Liver (tissue), 3 donors: ENCODE data around the gene CD68.

ENCODE experiments used
- ATF3 ChIP-seq: IDR thresholded peaks from 2 replicates; pipeline ENCODE4 v1.6.1; 2016; ENCODE audit warnings: antibody characterized with exemption
- CTCF ChIP-seq: fragments of 150-350 bp; IDR thresholded peaks from 2 replicates; pipeline ENCODE4 v1.5.1; 2017; ENCODE audit warnings: improper control_type of control experiment, low read depth, low read length; ENCODE audit not compliant: missing input control
- EGR1 ChIP-seq, 2 donors: IDR thresholded peaks; 2 replicates each; pipeline ENCODE4 v1.6.1; 2016 to 2018; ENCODE audit warnings: antibody characterized with exemption in 2 of 2, low read depth in 2 of 2
- FOXA1 ChIP-seq: IDR thresholded peaks from 2 replicates; pipeline ENCODE4 v1.6.1; 2016; ENCODE audit warnings: antibody characterized with exemption
- GABPA ChIP-seq, 2 donors: IDR thresholded peaks in 1 of 2; conservative IDR thresholded peaks in 1 of 2; 2 replicates each; pipeline ENCODE4 v1.6.1; 2016; ENCODE audit warnings: antibody characterized with exemption in 2 of 2, mild to moderate bottlenecking in 1 of 2, moderate library complexity in 1 of 2
- HNF4A ChIP-seq, 2 donors: conservative IDR thresholded peaks; 2 replicates each; pipeline ENCODE4 v1.6.1; 2016; ENCODE audit warnings: antibody characterized with exemption in 2 of 2, mild to moderate bottlenecking in 2 of 2
- NR2F2 ChIP-seq: IDR thresholded peaks from 2 replicates; pipeline ENCODE4 v1.6.1; 2016; ENCODE audit warnings: antibody characterized with exemption
- RAD21 ChIP-seq, 2 donors: IDR thresholded peaks; 2 replicates each; pipeline ENCODE4 v1.6.1; 2016; ENCODE audit warnings: antibody characterized with exemption in 2 of 2, mild to moderate bottlenecking in 2 of 2
- REST ChIP-seq: IDR thresholded peaks from 2 replicates; pipeline ENCODE4 v1.6.1; 2016; ENCODE audit warnings: antibody characterized with exemption, mild to moderate bottlenecking
- donor health status: healthy.
- donor health status: healthy.

- TF ChIP-seq CTCF: no peak
- no peak for TF ChIP-seq REST
- no peak for TF ChIP-seq FOXA1
- no peak for TF ChIP-seq NR2F2
- TF ChIP-seq HNF4A (conservative IDR thresholded peaks at IDR 0.05): no peak
- TF ChIP-seq RAD21 (IDR thresholded peaks at IDR 0.05): no peak
- TF ChIP-seq GABPA (IDR thresholded peaks at IDR 0.05 in 1 of 2, conservative IDR thresholded peaks at IDR 0.05 in 1 of 2): no peak
- TF ChIP-seq ATF3: no peak
- no peak for TF ChIP-seq EGR1 (IDR thresholded peaks at IDR 0.05; ENCODE audit: low read depth in 2 of 2)
Measured at GRCh38 chr17:7580604-7581575, 1.5 kb downstream of the CD68 start.
